H1 (cell line): Measurements from ENCODE around the gene DENND5B. TPM values are rescaled to one million over a fixed set of nuclear protein-coding genes. Genes with fewer than 3 reads are reported as not detected.

Source experiments
- CTCF ChIA-PET: fragments of 300-600 bp; sonication (Branson Sonifier 250); formaldehyde crosslinking; loops from one replicate; lab custom pipeline; 2021; ENCODE audit not compliant: partially characterized antibody; lab: Charles Lee
- POLR2A ChIA-PET: fragments of 300-600 bp; sonication (Branson Sonifier 250); formaldehyde crosslinking; loops from one replicate; lab custom pipeline; 2021; ENCODE audit warnings: inconsistent platforms; ENCODE audit not compliant: partially characterized antibody; lab: Charles Lee
- DNase-seq, 2 experiments: peaks; one replicate each; pipeline versions ENCODE4 v3.0.0 to v3.0.0-alpha.2; 2010 to 2022; ENCODE audit warnings: low spot score in 2 of 2, low read depth in 1 of 2, mixed read lengths in 1 of 2
- FAIRE-seq: peaks from 2 replicates; lab custom pipeline; 2011; peaks lifted over from hg19 to GRCh38; lab: Jason Lieb, UNC
- H2AFZ ChIP-seq: 2 replicates; pipeline ENCODE4 v1.8.1; 2012; ENCODE audit warnings: low read length, inconsistent platforms
- H2AK5ac ChIP-seq: 2 replicates; pipeline ENCODE4 v1.6.1; 2013; ENCODE audit warnings: low read depth, low read length
- H2BK120ac ChIP-seq: replicated peaks from 2 replicates; pipeline ENCODE3; 2013; ENCODE audit warnings: low read depth, low read length, inconsistent platforms
- H2BK12ac ChIP-seq: 2 replicates; pipeline ENCODE4 v1.6.1; 2013; ENCODE audit warnings: low read depth, low read length
- H2BK15ac ChIP-seq: 2 replicates; pipeline ENCODE4 v1.6.1; 2013; ENCODE audit warnings: low read length
- H2BK20ac ChIP-seq: 2 replicates; pipeline ENCODE4 v1.6.1; 2013; ENCODE audit warnings: low read length
- H2BK5ac ChIP-seq: 2 replicates; pipeline ENCODE4 v1.6.1; 2013; ENCODE audit warnings: low read depth, low read length
- H3K14ac ChIP-seq: 2 replicates; pipeline ENCODE4 v1.6.1; 2013; ENCODE audit warnings: inconsistent platforms; ENCODE audit not compliant: insufficient read length
- H3K18ac ChIP-seq: 2 replicates; pipeline ENCODE4 v1.6.1; 2013; ENCODE audit warnings: low read length; ENCODE audit errors: extremely low read depth
- H3K23ac ChIP-seq: 2 replicates; pipeline ENCODE4 v1.6.1; 2013; ENCODE audit warnings: inconsistent platforms; ENCODE audit not compliant: insufficient read length
- H3K23me2 ChIP-seq: 2 replicates; pipeline ENCODE4 v1.6.1; 2013; ENCODE audit warnings: low read depth, low read length
- H3K27ac ChIP-seq: 2 replicates; pipeline ENCODE4 v1.6.1; 2011; ENCODE audit warnings: low read depth, low read length, inconsistent platforms
- H3K27me3 ChIP-seq, 4 experiments: replicated peaks in 1 of 4; 1 replicate in 1 of 4; 2 replicates in 3 of 4; pipeline versions ENCODE4 v1.6.1 to v1.8.1; 2011 to 2013; ENCODE audit warnings: low read length in 3 of 4, mild to moderate bottlenecking in 3 of 4, inconsistent platforms in 2 of 4, mixed read lengths in 2 of 4, moderate library complexity in 1 of 4; ENCODE audit not compliant: control insufficient read depth in 3 of 4, insufficient read depth in 3 of 4; ENCODE audit errors: extremely low read depth in 1 of 4
- H3K36me3 ChIP-seq, 4 experiments: 2 replicates each; pipeline versions ENCODE4 v1.6.1 to v1.8.1; 2011 to 2013; ENCODE audit warnings: mild to moderate bottlenecking in 4 of 4, low read length in 3 of 4, moderate library complexity in 2 of 4, control low read depth in 1 of 4, inconsistent platforms in 1 of 4; ENCODE audit not compliant: insufficient read depth in 4 of 4, control insufficient read depth in 2 of 4
- H3K4ac ChIP-seq: replicated peaks from 2 replicates; pipeline ENCODE3; 2013; ENCODE audit warnings: low read length, low read depth, mixed read lengths, inconsistent platforms; ENCODE audit not compliant: insufficient read length
- H3K4me1 ChIP-seq, 4 experiments: replicated peaks in 1 of 4; 1 replicate in 1 of 4; 2 replicates in 3 of 4; pipeline versions ENCODE4 v1.6.1 to v1.8.1; 2011 to 2013; ENCODE audit warnings: low read length in 3 of 4, inconsistent platforms in 2 of 4, mixed read lengths in 1 of 4; ENCODE audit not compliant: insufficient read depth in 4 of 4, control insufficient read depth in 3 of 4
- H3K4me2 ChIP-seq, 2 experiments: 2 replicates each; pipeline versions ENCODE4 v1.6.1 to v1.8.1; 2011 to 2013; ENCODE audit warnings: low read depth in 2 of 2, low read length in 2 of 2, control low read depth in 1 of 2, inconsistent platforms in 1 of 2, mild to moderate bottlenecking in 1 of 2; ENCODE audit not compliant: insufficient read depth in 1 of 2
- H3K4me3 ChIP-seq, 4 experiments: fragments of 200-600, 300-600 bp in 1 of 4; sonication (generic), shearing (Covaris generic), sonication (Bioruptor Twin) in 1 of 4; 2 replicates each; pipeline versions ENCODE4 v1.5.1 to v1.8.1; 2011 to 2016; ENCODE audit warnings: low read length in 4 of 4, low read depth in 3 of 4, control low read depth in 2 of 4, inconsistent platforms in 2 of 4, mild to moderate bottlenecking in 2 of 4, mixed read lengths in 1 of 4, moderate library complexity in 1 of 4; ENCODE audit not compliant: insufficient read depth in 2 of 4; ENCODE audit errors: extremely low read depth in 1 of 4
- H3K56ac ChIP-seq: replicated peaks from 2 replicates; pipeline ENCODE3; 2013; ENCODE audit warnings: low read depth, mild to moderate bottlenecking, mixed read lengths, low read length, inconsistent platforms; ENCODE audit not compliant: insufficient read length
- H3K79me1 ChIP-seq: 2 replicates; pipeline ENCODE4 v1.6.1; 2013; ENCODE audit warnings: low read depth, low read length, control low read depth
- H3K79me2 ChIP-seq, 2 experiments: 2 replicates each; pipeline versions ENCODE4 v1.6.1 to v1.8.1; 2012 to 2013; ENCODE audit warnings: low read length in 2 of 2, mild to moderate bottlenecking in 2 of 2, inconsistent platforms in 1 of 2; ENCODE audit not compliant: insufficient read depth in 2 of 2, control insufficient read depth in 1 of 2
- H3K9ac ChIP-seq, 4 experiments: replicated peaks in 1 of 4; 1 replicate in 1 of 4; 2 replicates in 3 of 4; pipeline versions ENCODE4 v1.6.1 to v1.8.1; 2011 to 2013; ENCODE audit warnings: low read depth in 3 of 4, low read length in 3 of 4, control low read depth in 2 of 4, mild to moderate bottlenecking in 2 of 4, moderate library complexity in 2 of 4, inconsistent platforms in 1 of 4; ENCODE audit errors: extremely low read depth in 1 of 4
- H3K9me3 ChIP-seq, 2 experiments: 2 replicates each; pipeline versions ENCODE4 v1.6.1 to v1.8.1; 2012 to 2013; ENCODE audit warnings: mild to moderate bottlenecking in 2 of 2, moderate library complexity in 2 of 2, control low read depth in 1 of 2, inconsistent platforms in 1 of 2, low read depth in 1 of 2, low read length in 1 of 2, mixed read lengths in 1 of 2; ENCODE audit not compliant: insufficient read depth in 2 of 2
- H4K20me1 ChIP-seq, 2 experiments: replicated peaks in 1 of 2; 2 replicates each; pipeline versions ENCODE3 to v1.8.1; 2011 to 2013; ENCODE audit warnings: inconsistent platforms in 2 of 2, low read length in 2 of 2, mild to moderate bottlenecking in 1 of 2; ENCODE audit not compliant: insufficient read depth in 2 of 2, control insufficient read depth in 1 of 2
- H4K5ac ChIP-seq: 2 replicates; pipeline ENCODE4 v1.6.1; 2013; ENCODE audit warnings: low read length, low read depth, mixed read lengths, inconsistent platforms; ENCODE audit not compliant: insufficient read length
- H4K8ac ChIP-seq: 2 replicates; pipeline ENCODE4 v1.8.0; 2013; ENCODE audit warnings: mild to moderate bottlenecking, moderate library complexity, low read length, inconsistent platforms; ENCODE audit not compliant: insufficient read depth; ENCODE audit errors: extremely low read depth
- H4K91ac ChIP-seq: replicated peaks from 2 replicates; pipeline ENCODE3; 2013; ENCODE audit warnings: low read length, mixed read lengths, inconsistent platforms; ENCODE audit not compliant: insufficient read length
- BRCA1 ChIP-seq: IDR thresholded peaks from 2 replicates; pipeline ENCODE4 v1.6.1; 2012; ENCODE audit warnings: low read depth, low read length, improper control_type of control experiment
- CBX8 ChIP-seq: fragments of 300-800, 300-1000 bp; sonication (generic); IDR thresholded peaks from 2 replicates; pipeline ENCODE4 v1.7.1; 2016; ENCODE audit warnings: low read depth, low read length, borderline replicate concordance
- CTBP2 ChIP-seq: IDR thresholded peaks from 2 replicates; pipeline ENCODE4 v1.7.0; 2011; ENCODE audit warnings: borderline replicate concordance, mild to moderate bottlenecking, moderate library complexity, mixed read lengths, low read length; ENCODE audit not compliant: insufficient read depth, insufficient read length
- JUN ChIP-seq: IDR thresholded peaks from 2 replicates; pipeline ENCODE4 v1.6.1; 2011; ENCODE audit warnings: low read depth, mild to moderate bottlenecking, improper control_type of control experiment, low read length
- KDM1A ChIP-seq: fragments of 200-600, 300-600 bp; sonication (generic); IDR thresholded peaks from 2 replicates; pipeline ENCODE4 v1.7.1; 2016; ENCODE audit warnings: mild to moderate bottlenecking, low read length, borderline replicate concordance
- POLR2A ChIP-seq, 2 experiments: IDR thresholded peaks; 1 replicate in 1 of 2; 2 replicates in 1 of 2; pipeline ENCODE4 v1.6.1; 2011; ENCODE audit warnings: low read depth in 2 of 2, low read length in 2 of 2, mild to moderate bottlenecking in 2 of 2; ENCODE audit errors: control extremely low read depth in 1 of 2
- POU5F1 ChIP-seq: IDR thresholded peaks from 2 replicates; pipeline ENCODE4 v1.6.1; 2011; ENCODE audit warnings: low read depth, mild to moderate bottlenecking, low read length, moderate library complexity
- RBBP5 ChIP-seq: IDR thresholded peaks from 2 replicates; pipeline ENCODE4 v1.7.1; 2012; ENCODE audit warnings: low read depth, mild to moderate bottlenecking, inconsistent platforms, low read length, moderate library complexity, borderline replicate concordance
- RXRA ChIP-seq: IDR thresholded peaks from 2 replicates; pipeline ENCODE4 v1.6.1; 2011; ENCODE audit warnings: low read depth, mild to moderate bottlenecking, low read length, moderate library complexity; ENCODE audit not compliant: insufficient read depth
- SIN3A ChIP-seq, 2 experiments: IDR thresholded peaks in 1 of 2; conservative IDR thresholded peaks in 1 of 2; 2 replicates each; pipeline ENCODE4 v1.6.1; 2011 to 2012; ENCODE audit warnings: low read length in 2 of 2, improper control_type of control experiment in 1 of 2, low read depth in 1 of 2, mild to moderate bottlenecking in 1 of 2
- SP2 ChIP-seq: IDR thresholded peaks from 2 replicates; pipeline ENCODE4 v1.6.1; 2012; ENCODE audit warnings: mild to moderate bottlenecking, low read length, inconsistent platforms
- SP4 ChIP-seq: IDR thresholded peaks from 2 replicates; pipeline ENCODE4 v1.6.1; 2012; ENCODE audit warnings: low read length, inconsistent platforms
- TCF12 ChIP-seq: IDR thresholded peaks from 2 replicates; pipeline ENCODE4 v1.6.1; 2011; ENCODE audit warnings: low read depth, mild to moderate bottlenecking, low read length
- ZNF274 ChIP-seq: IDR thresholded peaks from 2 replicates; pipeline ENCODE4 v1.7.0; 2012; ENCODE audit warnings: low read length, borderline replicate concordance; ENCODE audit errors: extremely low read depth
- WGBS, 2 experiments: shearing (Covaris generic) in 1 of 2; methylation state at CpG; one replicate each; pipeline versions ENCODE4 v1.1.6 to v1.1.7; 2013 to 2015; ENCODE audit warnings: low lambda C conversion rate in 2 of 2, mixed read lengths in 2 of 2, inconsistent platforms in 1 of 2, low coverage in 1 of 2, missing lambda C conversion rate in 1 of 2; ENCODE audit not compliant: insufficient replicate concordance in 2 of 2, insufficient coverage in 1 of 2, insufficient read length in 1 of 2; ENCODE audit errors: extremely low coverage in 1 of 2, missing lambda C conversion rate in 1 of 2; 5-methylcytosine and 5-hydroxymethylcytosine counted together
- polyA plus RNA-seq, 7 experiments: library from polyadenylated mRNA; depleted of rRNA in 3 of 7; stranded (reverse) in 5 of 7; unstranded in 2 of 7; fragments of >200 nt in 5 of 7; fragments of 200-250 nt in 2 of 7; gene quantifications; 1 replicate in 5 of 7; 2 replicates in 1 of 7; 4 replicates in 1 of 7; pipeline versions ENCODE4 v1.2.1 to v1.2.3, GENCODE V29; 2011 to 2013; ENCODE audit warnings: missing spikeins in 2 of 7, mixed read lengths in 2 of 7
- total RNA-seq: library from RNA; stranded (reverse); fragmentation: NEBNext Ultra II Directional; extraction: Animal tissue kit (Norgen Biotek cat#: 25700); gene quantifications from 2 replicates; pipeline ENCODE4 v1.2.1, GENCODE V29; 2021

Gene DENND5B
- total and polyA plus RNA-seq, 2 of the 8 experiments (the other 6 are each of a cell fraction or from before 2014, with no cell fraction given) = 13.4 to 20.2 TPM

- no peak overlapping the region for H2AFZ ChIP-seq
- no peak overlapping the region for H3K23ac ChIP-seq
- no peaks in the 10 kb centered on the region for H3K79me2 ChIP-seq
- no peak overlapping the region for H3K14ac ChIP-seq
- no peak overlapping the region for H3K4me2 ChIP-seq
- no peak overlapping the region for H2BK5ac ChIP-seq
- no peak overlapping the region for H4K91ac ChIP-seq
- no peak overlapping the region for H3K9ac ChIP-seq
- no peak overlapping the region for H4K8ac ChIP-seq
- no peak overlapping the region for H2BK12ac ChIP-seq
- H3K27me3 ChIP-seq = no peaks in the 10 kb centered on the region
- no peak overlapping the region for H2BK20ac ChIP-seq
- ChIA-PET CTCF (interaction anchor here (1.6 kb wide), 1 partner anchor 224 kb away, joined by 7 read pairs; no protein-coding TSS in a partner anchor), POLR2A (no interaction called here)
- no peaks in the 10 kb centered on the region for H4K20me1 ChIP-seq
- H3K36me3 ChIP-seq = no peaks in the 10 kb centered on the region
- no peaks in the 10 kb centered on the region for H3K9me3 ChIP-seq
- no peaks in the 10 kb centered on the region for H3K23me2 ChIP-seq
- no peak overlapping the region for H4K5ac ChIP-seq
- no peaks in the 10 kb centered on the region for H3K79me1 ChIP-seq
- no peak overlapping the region for H2BK15ac ChIP-seq
- no peak overlapping the region for H2BK120ac ChIP-seq
- H3K56ac ChIP-seq = no peak overlapping the region
- WGBS, 2 experiments = 93% methylated on average over 7 of the region's 7 CpGs; no CpG with 5 or more reads in 1 of the 2 experiments
- no peaks in the 10 kb centered on the region for H3K4me1 ChIP-seq
- no peak for DNase-seq
- no peak overlapping the region for H3K27ac ChIP-seq
- no peak overlapping the region for H3K18ac ChIP-seq
- FAIRE-seq = no peak
- no peak overlapping the region for H3K4me3 ChIP-seq
- no peak overlapping the region for H3K4ac ChIP-seq
- H2AK5ac ChIP-seq = no peak overlapping the region
- TF ChIP-seq RBBP5 (no peak), SP4 (no peak), RXRA (no peak), KDM1A (no peak), POU5F1 (no peak), SP2 (no peak), TCF12 (no peak), ZNF274 (no peak), POLR2A (IDR thresholded peaks at IDR 0.05; ENCODE audit: control extremely low read depth in 1 of 2, low read depth in 2 of 2, low read length in 2 of 2) (no peak), SIN3A (conservative IDR thresholded peaks at IDR 0.05 in 1 of 2, IDR thresholded peaks at IDR 0.05 in 1 of 2; ENCODE audit: low read depth in 1 of 2, low read length in 2 of 2) (no peak), CTBP2 (no peak), JUN (no peak), CBX8 (no peak), BRCA1 (no peak)
Observed at GRCh38 chr12:31626270-31626995, 35.5 kb upstream of the DENND5B start.
